Kidney (tissue), 14 donors: ENCODE results near the gene HLF. TPM values are rescaled to one million over a fixed set of nuclear protein-coding genes. Genes with fewer than 3 reads are reported as not detected.
A peak's percentile ranks its signal among the peaks of the same experiment; 100 is the strongest.

Experiments used
- DNase-seq, 5 donors: peaks; one replicate each; pipeline ENCODE4 v3.0.0-alpha.2; 2013 to 2020
- FAIRE-seq: peaks from 2 replicates; lab custom pipeline; 2012; peaks lifted over from hg19 to GRCh38; lab: Jason Lieb, UNC
- H3K27ac ChIP-seq, 2 donors: one replicate each; pipeline ENCODE4 v1.7.0; 2013; ENCODE audit warnings: low read depth in 2 of 2, low read length in 2 of 2, inconsistent platforms in 1 of 2
- H3K27me3 ChIP-seq: one replicate; pipeline ENCODE4 v1.7.1; 2013; ENCODE audit warnings: low read length, inconsistent platforms; ENCODE audit not compliant: control insufficient read depth, insufficient read depth
- H3K36me3 ChIP-seq, 3 donors: one replicate each; pipeline versions ENCODE4 v1.7.0 to v1.7.1; 2013; ENCODE audit warnings: low read length in 3 of 3, control low read depth in 1 of 3, inconsistent platforms in 1 of 3; ENCODE audit not compliant: insufficient read depth in 3 of 3, control insufficient read depth in 2 of 3
- H3K4me1 ChIP-seq, 3 donors: one replicate each; pipeline versions ENCODE4 v1.7.0 to v1.7.1; 2013; ENCODE audit warnings: low read length in 3 of 3, inconsistent platforms in 1 of 3, low read depth in 1 of 3; ENCODE audit not compliant: control insufficient read depth in 2 of 3, insufficient read depth in 2 of 3
- H3K4me3 ChIP-seq, 3 donors: one replicate each; pipeline versions ENCODE4 v1.7.0 to v1.8.1; 2013; ENCODE audit warnings: low read length in 3 of 3, control low read depth in 1 of 3, inconsistent platforms in 1 of 3
- H3K9ac ChIP-seq, 3 donors: one replicate each; pipeline versions ENCODE4 v1.7.0 to v1.7.1; 2013; ENCODE audit warnings: low read length in 3 of 3, control low read depth in 1 of 3, inconsistent platforms in 1 of 3
- H3K9me3 ChIP-seq, 3 donors: one replicate each; pipeline versions ENCODE4 v1.7.0 to v1.7.1; 2013; ENCODE audit warnings: low read length in 3 of 3, control low read depth in 1 of 3, inconsistent platforms in 1 of 3; ENCODE audit not compliant: control insufficient read depth in 2 of 3, insufficient read depth in 1 of 3
- intact Hi-C: fragments of 100-400 bp; cut with DNase I; formaldehyde crosslinking; loops from one replicate; pipeline ENCODE4 v1.11.1; 2022
- polyA plus RNA-seq: library from polyadenylated mRNA; stranded (reverse); fragments of 350-450 nt; fragmentation: Illumina TruSeq; extraction: RNeasy Lipid Tissue Mini Kit (QIAGEN cat#74804); gene quantifications from one replicate; pipeline ENCODE4 v1.2.3, GENCODE V29; 2014; ENCODE audit warnings: low read depth, low replicate concordance; ENCODE audit not compliant: insufficient read depth
- total RNA-seq: library from RNA; stranded (reverse); fragmentation: NEBNext Ultra II Directional; extraction: Animal tissue kit (Norgen Biotek cat#: 25700); gene quantifications from one replicate; pipeline ENCODE4 v1.2.1, GENCODE V29; 2021
- TF ChIP-seq, protein P1 (sequence below): IDR thresholded peaks from 3 replicates; pipeline ENCODE4 v1.5.1; 2012; ENCODE audit warnings: mild to moderate bottlenecking, moderate library complexity, borderline replicate concordance; ENCODE audit not compliant: insufficient read depth; ENCODE audit errors: extremely low read depth
- donor health status: control.
- donor health status: control.
- donor health status: control.
- donor health status: control.
- donor health status: control.
- donor health status: DM: yes; HTN: yes; CAD: no.
- donor health status: Normal renal cell carcinoma (clear cell type).

Gene HLF
- total and polyA plus RNA-seq, 2 donors from 2014 or later = 9.1 to 38.4 TPM

DNA sequence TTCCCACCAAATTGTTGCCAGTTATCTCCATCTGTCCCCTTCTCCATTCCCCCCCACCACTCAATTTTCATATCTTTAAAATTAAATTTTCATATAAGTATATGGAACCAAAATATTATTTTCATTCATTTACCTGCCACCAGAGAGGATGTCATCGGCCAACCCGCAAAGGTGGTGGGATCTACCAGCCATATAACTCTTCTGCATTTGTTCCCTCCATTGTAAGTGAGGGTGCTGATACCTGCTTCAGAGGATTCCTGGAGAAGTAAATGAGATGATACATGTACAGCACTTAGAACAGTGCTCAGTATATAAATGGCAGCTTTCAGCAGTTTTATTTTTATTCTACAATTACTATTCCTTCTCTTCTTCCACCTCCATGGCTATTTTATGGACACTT lies 15.0 kb downstream of the HLF start:
- Histone ChIP-seq H3K27me3 (no peaks in the 10 kb centered on the region), H3K36me3 (peaks cover 3% of the 10 kb centered on the region in 3 donors), H3K9ac (no peak overlapping the region), H3K9me3 (no peaks in the 10 kb centered on the region), H3K4me1 (peaks cover 0 to 45% (median 29%) of the 10 kb centered on the region in 3 donors), H3K4me3 (no peak overlapping the region), H3K27ac (no peak overlapping the region)
- intact Hi-C loops = no loop called here
- TF ChIP-seq, protein P1, sequence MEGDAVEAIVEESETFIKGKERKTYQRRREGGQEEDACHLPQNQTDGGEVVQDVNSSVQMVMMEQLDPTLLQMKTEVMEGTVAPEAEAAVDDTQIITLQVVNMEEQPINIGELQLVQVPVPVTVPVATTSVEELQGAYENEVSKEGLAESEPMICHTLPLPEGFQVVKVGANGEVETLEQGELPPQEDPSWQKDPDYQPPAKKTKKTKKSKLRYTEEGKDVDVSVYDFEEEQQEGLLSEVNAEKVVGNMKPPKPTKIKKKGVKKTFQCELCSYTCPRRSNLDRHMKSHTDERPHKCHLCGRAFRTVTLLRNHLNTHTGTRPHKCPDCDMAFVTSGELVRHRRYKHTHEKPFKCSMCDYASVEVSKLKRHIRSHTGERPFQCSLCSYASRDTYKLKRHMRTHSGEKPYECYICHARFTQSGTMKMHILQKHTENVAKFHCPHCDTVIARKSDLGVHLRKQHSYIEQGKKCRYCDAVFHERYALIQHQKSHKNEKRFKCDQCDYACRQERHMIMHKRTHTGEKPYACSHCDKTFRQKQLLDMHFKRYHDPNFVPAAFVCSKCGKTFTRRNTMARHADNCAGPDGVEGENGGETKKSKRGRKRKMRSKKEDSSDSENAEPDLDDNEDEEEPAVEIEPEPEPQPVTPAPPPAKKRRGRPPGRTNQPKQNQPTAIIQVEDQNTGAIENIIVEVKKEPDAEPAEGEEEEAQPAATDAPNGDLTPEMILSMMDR = no peak
- FAIRE-seq (no peak), DNase-seq (no peak)

DNA sequence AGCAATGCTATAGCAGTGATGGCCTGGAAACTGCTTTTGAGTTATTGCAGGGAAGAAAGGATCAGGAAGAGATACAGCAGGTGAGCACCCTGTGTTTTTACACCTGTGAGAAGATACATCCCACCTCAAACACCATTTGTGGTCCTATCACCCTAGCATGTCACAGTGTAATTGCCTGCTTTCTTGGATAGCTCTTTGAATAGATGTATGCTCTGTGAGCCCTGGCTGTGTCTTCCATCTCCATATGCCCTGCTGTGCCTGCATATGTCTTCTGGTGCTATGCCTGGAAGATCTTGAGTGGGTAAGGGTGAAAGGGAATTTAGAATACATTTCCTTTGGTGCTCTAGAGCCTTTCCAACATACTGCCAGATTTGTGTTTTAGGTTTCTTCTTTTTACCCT lies 15.5 kb downstream of the HLF start:
- FAIRE-seq (no peak), DNase-seq (no peak)
- Histone ChIP-seq H3K9ac (no peak overlapping the region), H3K36me3 (peaks cover 0 to 3% (median 3%) of the 10 kb centered on the region in 3 donors), H3K27ac (no peak overlapping the region), H3K9me3 (no peaks in the 10 kb centered on the region), H3K27me3 (no peaks in the 10 kb centered on the region), H3K4me1 (peaks cover 3 to 45% (median 33%) of the 10 kb centered on the region in 3 donors), H3K4me3 (no peak overlapping the region)
- TF ChIP-seq, protein P1 = no peak
- intact Hi-C loops = no loop called here

DNA sequence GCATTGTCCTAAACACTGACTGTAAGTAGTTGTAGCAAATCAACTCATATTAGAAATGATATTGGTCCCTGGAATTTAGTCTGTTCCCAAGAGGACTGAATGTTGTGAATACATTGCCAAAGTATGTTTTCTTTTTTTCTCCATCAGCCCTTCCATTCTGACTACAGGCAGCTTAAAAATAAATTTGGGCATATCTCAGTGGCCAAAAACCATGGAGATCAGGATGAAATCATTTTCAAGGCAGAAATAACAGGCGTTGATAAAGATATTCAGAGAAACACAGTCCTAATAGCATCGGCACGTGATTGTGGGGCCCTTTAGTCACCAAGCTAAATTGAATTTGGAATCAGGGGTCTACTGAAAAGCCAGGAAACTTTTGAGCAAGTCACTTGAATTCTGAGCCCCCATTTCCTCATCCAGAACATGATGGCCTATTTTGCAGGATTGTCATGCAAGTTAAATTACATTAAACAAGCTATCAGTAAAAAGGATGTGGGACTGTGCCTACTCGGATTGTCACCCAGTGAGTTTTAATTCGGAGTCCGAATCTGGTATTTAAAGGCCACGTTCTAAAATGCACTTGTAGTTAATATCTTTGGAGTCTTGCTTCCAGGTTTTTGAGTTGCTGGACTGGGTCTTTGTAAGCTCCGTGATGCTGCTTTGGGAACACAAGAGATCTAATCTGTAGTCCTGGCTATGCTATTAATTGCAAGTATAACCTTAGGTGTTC lies 17.1 kb downstream of the HLF start:
- FAIRE-seq (no peak), DNase-seq (no peak)
- H3K36me3 ChIP-seq = peaks cover 0 to 3% (median 3%) of the 10 kb centered on the region in 3 donors
- no peak overlapping the region for H3K4me3 ChIP-seq
- peaks cover 3 to 50% (median 44%) of the 10 kb centered on the region in 3 donors for H3K4me1 ChIP-seq
- no peak overlapping the region for H3K9ac ChIP-seq
- intact Hi-C loops = no loop called here
- H3K9me3 ChIP-seq = no peaks in the 10 kb centered on the region
- H3K27me3 ChIP-seq = no peaks in the 10 kb centered on the region
- H3K27ac ChIP-seq = peak overlapping the region in 1 of 2 donors; percentile 63
- TF ChIP-seq, protein P1 = no peak
